Measurements from ENCODE around the gene LGMN. TPM values are rescaled to one million over a fixed set of nuclear protein-coding genes. Genes with fewer than 3 reads are reported as not detected.

The LGMN gene
- total and polyA plus RNA-seq, 2 experiments from 2014 or later, result 130 to 169 TPM

DNA sequence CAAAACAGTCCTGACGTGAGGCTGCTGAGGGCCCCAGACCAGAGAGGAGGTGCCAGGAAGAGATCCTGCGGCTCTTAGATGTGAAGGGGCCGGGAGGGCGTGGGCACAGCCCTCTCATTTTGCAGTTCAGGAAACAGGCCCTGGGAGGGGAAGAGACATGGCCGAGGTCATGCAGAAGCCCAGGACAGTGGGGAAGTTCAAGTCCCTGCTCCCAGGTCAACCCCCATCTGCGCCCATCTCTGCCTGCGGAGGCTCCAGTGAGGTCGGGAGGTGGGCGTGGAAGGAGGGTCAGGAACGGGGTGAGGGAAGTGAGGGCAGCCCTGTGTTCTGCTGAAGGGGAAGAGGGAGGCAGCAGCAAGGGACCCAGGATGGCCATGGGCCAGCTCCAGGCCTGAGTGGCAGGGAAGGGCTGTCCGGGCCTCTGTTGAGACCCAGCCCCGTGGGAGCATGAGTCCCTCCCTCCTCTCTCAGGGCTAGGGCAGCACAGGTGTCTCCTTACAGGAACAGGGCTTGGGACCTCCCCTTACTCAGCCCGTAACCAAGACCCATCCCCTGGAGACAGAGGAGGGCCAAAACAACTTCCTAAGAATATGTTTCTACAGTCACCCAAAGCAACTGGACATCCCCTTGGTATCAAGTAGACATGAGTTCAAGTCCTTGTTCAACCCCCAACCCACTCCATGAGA is 90.8 kb downstream of the LGMN start:
- DNase-seq (ENCODE audit: low spot score), result no peak
- Histone ChIP-seq H3K36me3 (replicated peaks; ENCODE audit: insufficient read depth, low read depth) (no peaks in the 10 kb centered on the region), H3K9me2 (replicated peaks; ENCODE audit: insufficient read depth) (no peaks in the 10 kb centered on the region), H3K27me3 (no peaks in the 10 kb centered on the region), H3K27ac (no peak overlapping the region), H3K4me2 (no peak overlapping the region), H2AFZ (no peak overlapping the region), H3K9me3 (ENCODE audit: low read depth) (no peaks in the 10 kb centered on the region), H4K20me1 (ENCODE audit: insufficient read depth, poor library complexity, severe bottlenecking) (no peaks in the 10 kb centered on the region), H3K79me2 (no peaks in the 10 kb centered on the region), H3K4me3 (no peak overlapping the region), H3K4me1 (ENCODE audit: insufficient read depth) (no peaks in the 10 kb centered on the region)
- 85% methylated on average over 13 of the region's 13 CpGs for WGBS (ENCODE audit: low lambda C conversion rate, missing lambda C conversion rate)
- no peak for TF ChIP-seq EZH2phosphoT487 (IDR thresholded peaks at IDR 0.05; ENCODE audit: low read depth, severe bottlenecking, unreplicated experiment)
- TF ChIP-seq, protein P1, sequence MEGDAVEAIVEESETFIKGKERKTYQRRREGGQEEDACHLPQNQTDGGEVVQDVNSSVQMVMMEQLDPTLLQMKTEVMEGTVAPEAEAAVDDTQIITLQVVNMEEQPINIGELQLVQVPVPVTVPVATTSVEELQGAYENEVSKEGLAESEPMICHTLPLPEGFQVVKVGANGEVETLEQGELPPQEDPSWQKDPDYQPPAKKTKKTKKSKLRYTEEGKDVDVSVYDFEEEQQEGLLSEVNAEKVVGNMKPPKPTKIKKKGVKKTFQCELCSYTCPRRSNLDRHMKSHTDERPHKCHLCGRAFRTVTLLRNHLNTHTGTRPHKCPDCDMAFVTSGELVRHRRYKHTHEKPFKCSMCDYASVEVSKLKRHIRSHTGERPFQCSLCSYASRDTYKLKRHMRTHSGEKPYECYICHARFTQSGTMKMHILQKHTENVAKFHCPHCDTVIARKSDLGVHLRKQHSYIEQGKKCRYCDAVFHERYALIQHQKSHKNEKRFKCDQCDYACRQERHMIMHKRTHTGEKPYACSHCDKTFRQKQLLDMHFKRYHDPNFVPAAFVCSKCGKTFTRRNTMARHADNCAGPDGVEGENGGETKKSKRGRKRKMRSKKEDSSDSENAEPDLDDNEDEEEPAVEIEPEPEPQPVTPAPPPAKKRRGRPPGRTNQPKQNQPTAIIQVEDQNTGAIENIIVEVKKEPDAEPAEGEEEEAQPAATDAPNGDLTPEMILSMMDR (IDR thresholded peaks at IDR 0.05; ENCODE audit: poor library complexity), result no peak
- TF ChIP-seq EZH2 (IDR thresholded peaks at IDR 0.05; ENCODE audit: borderline replicate concordance), result no peak

DNA sequence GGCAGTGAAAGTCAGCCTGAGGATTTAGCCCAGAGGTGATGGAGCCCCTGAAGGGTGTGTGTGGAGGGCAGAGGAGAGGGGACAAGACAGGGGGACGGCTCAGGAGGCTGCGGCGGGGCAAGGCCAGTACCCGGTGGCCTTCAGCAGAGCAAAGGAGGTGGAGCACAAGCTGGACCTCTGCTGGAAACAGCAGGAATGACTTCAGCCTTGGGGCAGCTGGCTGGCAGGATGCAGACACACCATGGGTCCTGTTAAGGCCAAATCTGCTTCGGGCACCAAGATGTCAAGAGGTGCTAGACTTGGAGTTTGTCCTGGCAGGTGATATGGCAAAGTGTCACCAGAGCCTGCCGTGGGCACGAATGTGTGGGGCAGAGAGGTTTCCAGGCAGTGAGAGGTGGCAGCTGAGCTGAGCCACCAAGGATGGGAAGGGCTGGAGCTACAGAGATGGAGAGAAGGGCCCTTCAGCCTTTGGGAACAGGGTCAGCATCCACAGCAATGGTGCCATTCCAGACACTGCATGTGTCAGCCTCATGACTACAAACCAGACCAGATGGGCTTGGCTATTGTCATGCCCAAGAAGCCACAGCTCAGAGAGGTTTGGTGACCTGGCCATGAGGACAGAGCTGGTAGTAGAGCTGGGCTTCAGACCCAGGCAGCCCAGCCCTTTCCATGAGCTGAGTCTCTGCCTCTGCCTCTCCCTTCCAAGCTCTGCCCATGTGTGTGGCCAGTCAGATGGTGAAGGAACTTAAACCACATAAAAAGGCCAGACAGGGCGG is 91.9 kb downstream of the LGMN start:
- H3K9me3 ChIP-seq (ENCODE audit: low read depth), result no peaks in the 10 kb centered on the region
- no peaks in the 10 kb centered on the region for H3K27me3 ChIP-seq
- WGBS (ENCODE audit: low lambda C conversion rate, missing lambda C conversion rate), result 90% methylated on average over 7 of the region's 8 CpGs
- H3K4me1 ChIP-seq (ENCODE audit: insufficient read depth), result no peaks in the 10 kb centered on the region
- H4K20me1 ChIP-seq (ENCODE audit: insufficient read depth, poor library complexity, severe bottlenecking), result no peaks in the 10 kb centered on the region
- no peak overlapping the region for H3K27ac ChIP-seq
- no peak for DNase-seq (ENCODE audit: low spot score)
- H3K36me3 ChIP-seq (replicated peaks; ENCODE audit: insufficient read depth, low read depth), result no peaks in the 10 kb centered on the region
- H3K4me2 ChIP-seq, result no peak overlapping the region
- H2AFZ ChIP-seq, result no peak overlapping the region
- H3K9me2 ChIP-seq (replicated peaks; ENCODE audit: insufficient read depth), result no peaks in the 10 kb centered on the region
- no peaks in the 10 kb centered on the region for H3K79me2 ChIP-seq
- no peak overlapping the region for H3K4me3 ChIP-seq
- TF ChIP-seq EZH2 (IDR thresholded peaks at IDR 0.05; ENCODE audit: borderline replicate concordance) (no peak), EZH2phosphoT487 (IDR thresholded peaks at IDR 0.05; ENCODE audit: low read depth, severe bottlenecking, unreplicated experiment) (no peak)
- TF ChIP-seq, protein P1 (IDR thresholded peaks at IDR 0.05; ENCODE audit: poor library complexity), result no peak

GRCh38 chr14:92655419-92656201 is 92.8 kb downstream of the LGMN start:
- Histone ChIP-seq H3K4me3 (no peak overlapping the region), H3K27me3 (no peaks in the 10 kb centered on the region)

More at GRCh38 chr14:92655419-92656201, 92.8 kb downstream of the LGMN start:
- Histone ChIP-seq H3K9me3 (ENCODE audit: low read depth) (no peaks in the 10 kb centered on the region), H3K79me2 (no peaks in the 10 kb centered on the region), H3K36me3 (replicated peaks; ENCODE audit: insufficient read depth, low read depth) (no peaks in the 10 kb centered on the region), H4K20me1 (ENCODE audit: insufficient read depth, poor library complexity, severe bottlenecking) (no peaks in the 10 kb centered on the region), H3K4me1 (ENCODE audit: insufficient read depth) (no peaks in the 10 kb centered on the region), H3K9me2 (replicated peaks; ENCODE audit: insufficient read depth) (no peaks in the 10 kb centered on the region), H3K27ac (no peak overlapping the region), H2AFZ (no peak overlapping the region), H3K4me2 (no peak overlapping the region)
- no peak for DNase-seq (ENCODE audit: low spot score)
- 85% methylated on average over 13 of the region's 13 CpGs for WGBS (ENCODE audit: low lambda C conversion rate, missing lambda C conversion rate)
- TF ChIP-seq EZH2 (IDR thresholded peaks at IDR 0.05; ENCODE audit: borderline replicate concordance) (no peak), EZH2phosphoT487 (IDR thresholded peaks at IDR 0.05; ENCODE audit: low read depth, severe bottlenecking, unreplicated experiment) (no peak)

All from hepatocyte (in vitro differentiated cells).